Muscle of arm (tissue), 12 donors: ENCODE measurements around the gene EXD2. TPM values are rescaled to one million over a fixed set of nuclear protein-coding genes. Genes with fewer than 3 reads are reported as not detected.

ENCODE experiments used
- DNase-seq: peaks from one replicate; pipeline ENCODE4 v3.0.0-alpha.2; 2013
- polyA plus RNA-seq, 12 donors: library from polyadenylated mRNA; unstranded; fragments of 120-200 nt; gene quantifications; one replicate each; pipeline ENCODE4 v1.2.1, GENCODE V29; 2013; ENCODE audit not compliant: insufficient read length in 12 of 12

EXD2 gene
- polyA plus RNA-seq, 12 donors, result 14.8 to 21.1 (median 16.5) TPM; not detected in 1

GRCh38 chr14:69247676-69248440 lies 56.6 kb downstream of the EXD2 start:
- DNase-seq, result peak; percentile 90

- no peak for DNase-seq
Observed at GRCh38 chr14:69249603-69250002, 58.3 kb downstream of the EXD2 start.

GRCh38 chr14:69252851-69253250 lies 61.6 kb downstream of the EXD2 start:
- no peak for DNase-seq

- DNase-seq, result no peak
Observed at GRCh38 chr14:69259168-69259526, 67.8 kb downstream of the EXD2 start.

GRCh38 chr14:69259527-69260189 lies 68.4 kb downstream of the EXD2 start, which contains the start of gene GALNT16:
Gene GALNT16 (plus strand): TSS chr14:69260158. CDS start chr14:69260291, 133 bp downstream.
- DNase-seq, result peak; percentile 62

GRCh38 chr14:69260190-69260860 lies 69.0 kb downstream of the EXD2 start:
- DNase-seq, result peak; percentile 35

GRCh38 chr14:69260861-69261564 lies 69.7 kb downstream of the EXD2 start:
- peak; percentile 31 for DNase-seq

GRCh38 chr14:69261761-69262331 lies 70.5 kb downstream of the EXD2 start:
- DNase-seq, result no peak

- no peak for DNase-seq
Observed at GRCh38 chr14:69262516-69262915, 71.2 kb downstream of the EXD2 start.

- DNase-seq, result peak; percentile 43
Observed at GRCh38 chr14:69263364-69263763, 72.1 kb downstream of the EXD2 start.

- DNase-seq, result no peak
Observed at GRCh38 chr14:69263771-69264170, 72.5 kb downstream of the EXD2 start.

- DNase-seq, result no peak
Observed at GRCh38 chr14:69266572-69267345, 75.5 kb downstream of the EXD2 start.

GRCh38 chr14:69267492-69267891 lies 76.2 kb downstream of the EXD2 start:
- DNase-seq, result no peak

- DNase-seq, result no peak
Observed at GRCh38 chr14:69268223-69268622, 76.9 kb downstream of the EXD2 start.

GRCh38 chr14:69268763-69269162 lies 77.5 kb downstream of the EXD2 start:
- DNase-seq, result no peak

- DNase-seq, result no peak
Observed at GRCh38 chr14:69269381-69269780, 78.1 kb downstream of the EXD2 start.

GRCh38 chr14:69270097-69270496 lies 78.8 kb downstream of the EXD2 start:
- DNase-seq, result no peak

GRCh38 chr14:69270795-69271708 lies 79.8 kb downstream of the EXD2 start:
- no peak for DNase-seq

- no peak for DNase-seq
Observed at GRCh38 chr14:69274321-69274720, 83.0 kb downstream of the EXD2 start.

- no peak for DNase-seq
Observed at GRCh38 chr14:69275331-69275730, 84.0 kb downstream of the EXD2 start.
